SK-N-SH (cell line): ENCODE measurements around the gene CNTNAP2. TPM values are rescaled to one million over a fixed set of nuclear protein-coding genes. Genes with fewer than 3 reads are reported as not detected.

Experiments
- CTCF ChIA-PET: fragments of 300-600, 350-600 bp; formaldehyde crosslinking; extraction: SDS; loops from one replicate; lab custom pipeline; 2021; lab: Yijun Ruan, JAX
- POLR2A ChIA-PET: fragments of 350-600 bp; sonication (Branson Sonifier 250); formaldehyde crosslinking; extraction: SDS; loops from one replicate; lab custom pipeline; 2020; ENCODE audit warnings: antibody characterized with exemption, inconsistent platforms; lab: Yijun Ruan, JAX
- DNase-seq: peaks from one replicate; pipeline ENCODE4 v3.0.0; 2012
- H2AFZ ChIP-seq: fragments of 200-600 bp; sonication (generic); 2 replicates; pipeline ENCODE4 v1.8.1; 2016; ENCODE audit warnings: antibody characterized with exemption, mild to moderate bottlenecking, low read depth
- H3F3A ChIP-seq: fragments of 200-600 bp; sonication (generic); replicated peaks from 2 replicates; pipeline ENCODE3; 2016; ENCODE audit warnings: antibody characterized with exemption, mild to moderate bottlenecking; ENCODE audit not compliant: insufficient read depth
- H3K27ac ChIP-seq, 2 experiments: fragments of 200-500 bp in 1 of 2; fragments of 200-600 bp in 1 of 2; sonication (Bioruptor generic) in 1 of 2; sonication (generic), shearing (Covaris generic) in 1 of 2; 2 replicates each; pipeline versions ENCODE4 v1.5.1 to v1.6.1; 2014 to 2016; ENCODE audit warnings: low read depth in 2 of 2, inconsistent platforms in 1 of 2, low read length in 1 of 2, mild to moderate bottlenecking in 1 of 2, mixed read lengths in 1 of 2
- H3K27me3 ChIP-seq: fragments of 200-600 bp; sonication (generic), shearing (Covaris generic); 2 replicates; pipeline ENCODE4 v1.6.1; 2016; ENCODE audit warnings: mixed run types; ENCODE audit not compliant: insufficient read depth
- H3K36me3 ChIP-seq, 2 experiments: fragments of 200-500 bp in 1 of 2; fragments of 200-600 bp in 1 of 2; sonication (Bioruptor generic) in 1 of 2; sonication (generic) in 1 of 2; replicated peaks in 1 of 2; 2 replicates each; pipeline versions ENCODE3 to v1.5.1; 2014 to 2016; ENCODE audit warnings: low read length in 1 of 2, mild to moderate bottlenecking in 1 of 2; ENCODE audit not compliant: insufficient read depth in 2 of 2, control insufficient read depth in 1 of 2
- H3K4me1 ChIP-seq, 2 experiments: fragments of 200-500 bp in 1 of 2; fragments of 200-600 bp in 1 of 2; sonication (Bioruptor generic) in 1 of 2; sonication (generic), shearing (Covaris generic) in 1 of 2; 2 replicates each; pipeline versions ENCODE4 v1.5.1 to v1.6.1; 2014 to 2016; ENCODE audit warnings: low read depth in 1 of 2, low read length in 1 of 2, mixed run types in 1 of 2; ENCODE audit not compliant: insufficient read depth in 2 of 2, control insufficient read depth in 1 of 2
- H3K4me2 ChIP-seq: fragments of 200-600 bp; sonication (generic), shearing (Covaris generic); 2 replicates; pipeline ENCODE4 v1.6.1; 2017; ENCODE audit warnings: mixed run types
- H3K4me3 ChIP-seq, 2 experiments: fragments of 200-500 bp in 1 of 2; fragments of 200-600 bp in 1 of 2; sonication (Bioruptor generic) in 1 of 2; sonication (generic), shearing (Covaris generic) in 1 of 2; 2 replicates each; pipeline versions ENCODE4 v1.5.1 to v1.8.1; 2014 to 2016; ENCODE audit warnings: low read depth in 2 of 2, inconsistent platforms in 1 of 2, low read length in 1 of 2, mild to moderate bottlenecking in 1 of 2, mixed read lengths in 1 of 2, moderate library complexity in 1 of 2
- H3K79me2 ChIP-seq: fragments of 200-600 bp; sonication (generic); 2 replicates; pipeline ENCODE4 v1.8.1; 2017; ENCODE audit warnings: mild to moderate bottlenecking; ENCODE audit not compliant: insufficient read depth
- H3K9ac ChIP-seq: fragments of 200-600 bp; sonication (generic); 2 replicates; pipeline ENCODE4 v1.6.1; 2017; ENCODE audit warnings: mixed run types
- H3K9me2 ChIP-seq: fragments of 200-600 bp; sonication (generic); 2 replicates; pipeline ENCODE4 v1.6.1; 2017; ENCODE audit warnings: mixed run types
- H3K9me3 ChIP-seq: fragments of 200-600 bp; sonication (generic); 2 replicates; pipeline ENCODE4 v1.6.1; 2017; ENCODE audit warnings: mixed run types, mild to moderate bottlenecking, moderate library complexity
- H4K20me1 ChIP-seq: fragments of 200-600 bp; sonication (generic); 2 replicates; pipeline ENCODE4 v1.6.1; 2017; ENCODE audit warnings: mild to moderate bottlenecking, mixed run types; ENCODE audit not compliant: insufficient read depth
- CTCF ChIP-seq: fragments of 200-600 bp; sonication (generic); IDR thresholded peaks from 2 replicates; pipeline ENCODE4 v1.6.1; 2017; ENCODE audit warnings: antibody characterized with exemption, mild to moderate bottlenecking, moderate library complexity
- EZH2phosphoT487 ChIP-seq: fragments of 200-600 bp; sonication (generic); IDR thresholded peaks from 2 replicates; pipeline ENCODE4 v1.6.1; 2017; ENCODE audit warnings: low read depth, mixed run types, mild to moderate bottlenecking, antibody characterized with exemption, moderate library complexity, borderline replicate concordance
- GABPA ChIP-seq: IDR thresholded peaks from 2 replicates; pipeline ENCODE4 v1.4.0; 2012; ENCODE audit warnings: low read depth, mild to moderate bottlenecking
- MEF2A ChIP-seq: IDR thresholded peaks from 2 replicates; pipeline ENCODE4 v1.4.0; 2012; ENCODE audit warnings: low read depth, borderline replicate concordance
- NFIC ChIP-seq: IDR thresholded peaks from 2 replicates; pipeline ENCODE4 v1.4.0; 2012; ENCODE audit warnings: borderline replicate concordance
- NRF1 ChIP-seq: IDR thresholded peaks from 2 replicates; pipeline ENCODE4 v1.6.1; 2012; ENCODE audit warnings: low read depth, mild to moderate bottlenecking, low read length
- RAD21 ChIP-seq: IDR thresholded peaks from 2 replicates; pipeline ENCODE4 v1.6.1; 2012; ENCODE audit warnings: mild to moderate bottlenecking, low read length
- RCOR1 ChIP-seq: fragments of 150-350 bp; IDR thresholded peaks from 2 replicates; pipeline ENCODE4 v1.6.1; 2017; ENCODE audit warnings: antibody characterized with exemption, low read length
- REST ChIP-seq: IDR thresholded peaks from 2 replicates; pipeline ENCODE4 v1.6.1; 2012; ENCODE audit warnings: mild to moderate bottlenecking, low read depth, low read length, moderate library complexity
- RFX5 ChIP-seq: IDR thresholded peaks from 2 replicates; pipeline ENCODE4 v1.6.1; 2012; ENCODE audit warnings: mild to moderate bottlenecking, improper control_type of control experiment, low read length
- SIN3A ChIP-seq: IDR thresholded peaks from 2 replicates; pipeline ENCODE4 v1.6.1; 2012; ENCODE audit warnings: low read depth, mild to moderate bottlenecking, low read length, moderate library complexity, borderline replicate concordance
- SMC3 ChIP-seq: IDR thresholded peaks from 2 replicates; pipeline ENCODE4 v1.6.1; 2012; ENCODE audit warnings: low read depth, low read length, improper control_type of control experiment
- TAF1 ChIP-seq: IDR thresholded peaks from 2 replicates; pipeline ENCODE4 v1.6.1; 2012; ENCODE audit warnings: low read depth, mild to moderate bottlenecking, low read length, moderate library complexity, borderline replicate concordance
- TEAD4 ChIP-seq: IDR thresholded peaks from 2 replicates; pipeline ENCODE4 v1.4.0; 2012; ENCODE audit warnings: mild to moderate bottlenecking, borderline replicate concordance; ENCODE audit not compliant: insufficient read depth
- YY1 ChIP-seq: IDR thresholded peaks from 2 replicates; pipeline ENCODE4 v1.4.0; 2012; ENCODE audit warnings: low read depth, mild to moderate bottlenecking
- WGBS: methylation state at CpG from one replicate; pipeline ENCODE4 v1.1.6; 2017; ENCODE audit warnings: low lambda C conversion rate; 5-methylcytosine and 5-hydroxymethylcytosine counted together
- polyA plus RNA-seq, 3 experiments: library from polyadenylated mRNA; depleted of rRNA; stranded (reverse); fragments of >200 nt; gene quantifications; 2 replicates each; pipeline ENCODE4 v1.2.3, GENCODE V29; 2012
- TF ChIP-seq, protein P1 (sequence below): IDR thresholded peaks from 2 replicates; pipeline ENCODE4 v1.4.0; 2012; ENCODE audit warnings: low read depth
- TF ChIP-seq, protein P2 (sequence below): IDR thresholded peaks from 2 replicates; pipeline ENCODE4 v1.4.0; 2012; ENCODE audit warnings: low read depth, borderline replicate concordance

The CNTNAP2 gene
- polyA plus RNA-seq, 1 of the 3 experiments (the other 2 are of a cell fraction), result 3.4 TPM

- Histone ChIP-seq H3F3A (no peaks in the 10 kb centered on the region), H3K4me2 (no peak overlapping the region), H3K79me2 (no peaks in the 10 kb centered on the region), H3K4me3 (no peak overlapping the region), H4K20me1 (no peaks in the 10 kb centered on the region), H3K4me1 (no peaks in the 10 kb centered on the region; a peak in 1 of 4 replicates), H3K27ac (no peak overlapping the region), H3K36me3 (no peaks in the 10 kb centered on the region), H3K9ac (no peak overlapping the region), H3K27me3 (no peaks in the 10 kb centered on the region), H3K9me2 (peaks cover 3% of the 10 kb centered on the region; the same call in 1 of the 2 replicates), H2AFZ (no peak overlapping the region), H3K9me3 (no peaks in the 10 kb centered on the region)
- CTCF ChIA-PET, result no interaction called here
- DNase-seq, result no peak
- 74% methylated on average over 3 of the region's 3 CpGs for WGBS
- POLR2A ChIA-PET, result no interaction called here
- no peak for TF ChIP-seq SIN3A
- no peak for TF ChIP-seq TEAD4
- TF ChIP-seq RCOR1, result no peak
- no peak for TF ChIP-seq GABPA
- no peak for TF ChIP-seq MEF2A
- no peak for TF ChIP-seq CTCF
- no peak for TF ChIP-seq YY1
- no peak for TF ChIP-seq TAF1
- TF ChIP-seq RAD21, result no peak
- TF ChIP-seq RFX5, result no peak
- TF ChIP-seq REST, result no peak
- TF ChIP-seq NFIC, result no peak
- TF ChIP-seq, protein P1, sequence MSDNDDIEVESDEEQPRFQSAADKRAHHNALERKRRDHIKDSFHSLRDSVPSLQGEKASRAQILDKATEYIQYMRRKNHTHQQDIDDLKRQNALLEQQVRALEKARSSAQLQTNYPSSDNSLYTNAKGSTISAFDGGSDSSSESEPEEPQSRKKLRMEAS, result no peak
- TF ChIP-seq NRF1, result no peak
- TF ChIP-seq EZH2phosphoT487, result no peak
- no peak for TF ChIP-seq SMC3
- TF ChIP-seq, protein P2, sequence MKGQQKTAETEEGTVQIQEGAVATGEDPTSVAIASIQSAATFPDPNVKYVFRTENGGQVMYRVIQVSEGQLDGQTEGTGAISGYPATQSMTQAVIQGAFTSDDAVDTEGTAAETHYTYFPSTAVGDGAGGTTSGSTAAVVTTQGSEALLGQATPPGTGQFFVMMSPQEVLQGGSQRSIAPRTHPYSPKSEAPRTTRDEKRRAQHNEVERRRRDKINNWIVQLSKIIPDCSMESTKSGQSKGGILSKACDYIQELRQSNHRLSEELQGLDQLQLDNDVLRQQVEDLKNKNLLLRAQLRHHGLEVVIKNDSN, result no peak
Measured at GRCh38 chr7:147742301-147742700, 1625.7 kb downstream of the CNTNAP2 start.
